NB4 (cell line): Measurements from ENCODE around the gene ZBTB7B.

Source experiments
- CTCF ChIP-seq: IDR thresholded peaks from one replicate; pipeline ENCODE4 v1.5.1; 2012; ENCODE audit warnings: low read depth, low read length
- MAX ChIP-seq: IDR thresholded peaks from 2 replicates; pipeline ENCODE4 v1.6.1; 2011; ENCODE audit warnings: low read depth, low read length
- MYC ChIP-seq: IDR thresholded peaks from 2 replicates; pipeline ENCODE4 v1.6.1; 2011; ENCODE audit warnings: low read depth, low read length
- POLR2A ChIP-seq: IDR thresholded peaks from 2 replicates; pipeline ENCODE4 v1.6.1; 2011; ENCODE audit warnings: mild to moderate bottlenecking; ENCODE audit not compliant: insufficient read length; ENCODE audit errors: extremely low read depth

GRCh38 chr1:155026588-155026987, 24.0 kb downstream of the ZBTB7B start:
- no peak for TF ChIP-seq CTCF
- TF ChIP-seq MAX: no peak
- no peak for TF ChIP-seq POLR2A
- TF ChIP-seq MYC: no peak
